Hepatocyte (in vitro differentiated cells): ENCODE results near the gene ADORA1.

ENCODE experiments used
- EZH2 ChIP-seq: fragments of 200-600 bp; sonication (generic); IDR thresholded peaks from 2 replicates; pipeline ENCODE4 v1.6.1; 2016; ENCODE audit warnings: antibody characterized with exemption, mild to moderate bottlenecking, borderline replicate concordance
- EZH2phosphoT487 ChIP-seq: fragments of 200-600 bp; sonication (generic); IDR thresholded peaks from one replicate; pipeline ENCODE4 v1.6.1; 2018; ENCODE audit warnings: antibody characterized with exemption, mild to moderate bottlenecking, low read depth, moderate library complexity; ENCODE audit not compliant: unreplicated experiment, severe bottlenecking
- TF ChIP-seq, protein P1 (sequence below): fragments of 200-600 bp; sonication (generic); IDR thresholded peaks from 2 replicates; pipeline ENCODE4 v1.5.1; 2016; ENCODE audit warnings: antibody characterized with exemption, mild to moderate bottlenecking; ENCODE audit not compliant: poor library complexity

DNA sequence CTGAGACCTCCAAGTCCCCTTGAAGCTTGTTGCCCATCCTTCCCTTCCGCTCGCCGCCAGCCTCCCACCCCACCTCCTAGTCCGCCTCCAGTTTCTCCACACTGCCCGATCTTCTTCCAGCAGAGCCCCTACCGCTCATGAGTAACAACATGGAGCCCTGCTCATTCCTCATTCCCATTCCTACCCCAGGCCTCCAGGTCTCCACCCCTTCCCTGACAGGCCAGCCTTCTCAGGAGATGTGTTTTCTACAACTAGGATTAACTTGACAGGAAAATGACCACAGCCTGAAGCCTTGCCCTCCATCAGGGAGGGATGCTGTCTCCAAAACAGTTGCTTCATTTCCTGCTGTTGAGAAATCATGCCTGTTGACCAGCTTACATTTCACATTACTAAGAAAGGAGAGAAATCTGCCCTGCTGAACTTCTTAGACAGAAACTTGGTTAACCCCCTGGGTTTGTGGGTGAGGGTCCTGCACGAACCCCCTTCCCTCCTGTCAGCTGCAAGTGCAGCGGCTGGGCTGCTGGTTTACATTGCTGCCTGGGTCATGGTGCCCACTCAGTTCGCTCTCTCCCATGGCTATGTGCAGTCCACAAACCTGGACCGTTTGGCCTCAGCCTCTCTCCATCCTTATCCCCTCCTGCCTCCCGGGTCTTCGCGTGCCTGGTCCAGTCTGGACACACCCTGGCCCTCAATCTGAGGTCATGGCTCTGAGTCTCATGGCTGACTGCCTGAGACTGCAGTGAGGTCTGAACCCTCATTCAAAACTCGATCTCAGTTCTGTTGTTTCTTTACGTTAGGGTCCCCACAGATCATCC is 75.1 kb downstream of the ADORA1 start:
- TF ChIP-seq, protein P1, sequence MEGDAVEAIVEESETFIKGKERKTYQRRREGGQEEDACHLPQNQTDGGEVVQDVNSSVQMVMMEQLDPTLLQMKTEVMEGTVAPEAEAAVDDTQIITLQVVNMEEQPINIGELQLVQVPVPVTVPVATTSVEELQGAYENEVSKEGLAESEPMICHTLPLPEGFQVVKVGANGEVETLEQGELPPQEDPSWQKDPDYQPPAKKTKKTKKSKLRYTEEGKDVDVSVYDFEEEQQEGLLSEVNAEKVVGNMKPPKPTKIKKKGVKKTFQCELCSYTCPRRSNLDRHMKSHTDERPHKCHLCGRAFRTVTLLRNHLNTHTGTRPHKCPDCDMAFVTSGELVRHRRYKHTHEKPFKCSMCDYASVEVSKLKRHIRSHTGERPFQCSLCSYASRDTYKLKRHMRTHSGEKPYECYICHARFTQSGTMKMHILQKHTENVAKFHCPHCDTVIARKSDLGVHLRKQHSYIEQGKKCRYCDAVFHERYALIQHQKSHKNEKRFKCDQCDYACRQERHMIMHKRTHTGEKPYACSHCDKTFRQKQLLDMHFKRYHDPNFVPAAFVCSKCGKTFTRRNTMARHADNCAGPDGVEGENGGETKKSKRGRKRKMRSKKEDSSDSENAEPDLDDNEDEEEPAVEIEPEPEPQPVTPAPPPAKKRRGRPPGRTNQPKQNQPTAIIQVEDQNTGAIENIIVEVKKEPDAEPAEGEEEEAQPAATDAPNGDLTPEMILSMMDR, result no peak
- no peak for TF ChIP-seq EZH2phosphoT487
- no peak for TF ChIP-seq EZH2
